Osteocyte (in vitro differentiated cells): ENCODE measurements around the gene BATF. TPM values are rescaled to one million over a fixed set of nuclear protein-coding genes. Genes with fewer than 3 reads are reported as not detected.

Source experiments
- DNase-seq: peaks from one replicate; pipeline ENCODE4 v3.0.0; 2021; ENCODE audit warnings: mixed read lengths; ENCODE audit not compliant: unreplicated experiment; ENCODE audit errors: extremely low spot score
- H3K27ac Mint-ChIP-seq: one replicate; pipeline ENCODE4 v1.8.0; 2021; ENCODE audit warnings: mild to moderate bottlenecking, mixed read lengths; ENCODE audit not compliant: unreplicated experiment
- H3K27me3 Mint-ChIP-seq: one replicate; pipeline ENCODE4 v1.8.0; 2021; ENCODE audit warnings: mixed read lengths; ENCODE audit not compliant: unreplicated experiment
- H3K36me3 Mint-ChIP-seq: one replicate; pipeline ENCODE4 v1.8.0; 2021; ENCODE audit warnings: mixed read lengths; ENCODE audit not compliant: unreplicated experiment
- H3K4me1 Mint-ChIP-seq: one replicate; pipeline ENCODE4 v1.8.0; 2021; ENCODE audit warnings: mixed read lengths; ENCODE audit not compliant: unreplicated experiment
- H3K4me3 Mint-ChIP-seq: one replicate; pipeline ENCODE4 v1.8.0; 2021; ENCODE audit warnings: mild to moderate bottlenecking, moderate library complexity, mixed read lengths; ENCODE audit not compliant: unreplicated experiment
- H3K9me3 Mint-ChIP-seq: one replicate; pipeline ENCODE4 v1.8.0; 2021; ENCODE audit warnings: mixed read lengths; ENCODE audit not compliant: unreplicated experiment
- total RNA-seq: library from RNA; stranded (reverse); gene quantifications from 2 replicates; pipeline ENCODE4 v1.2.1, GENCODE V29; 2021
- TF ChIP-seq, protein P1 (sequence below): fragments of 200-600 bp; sonication (generic); IDR thresholded peaks from 2 replicates; pipeline ENCODE4 v1.5.0; 2021; ENCODE audit warnings: antibody characterized with exemption, mild to moderate bottlenecking, moderate library complexity

Gene BATF
- total RNA-seq, 1 donor from 2014 or later: not detected

DNA sequence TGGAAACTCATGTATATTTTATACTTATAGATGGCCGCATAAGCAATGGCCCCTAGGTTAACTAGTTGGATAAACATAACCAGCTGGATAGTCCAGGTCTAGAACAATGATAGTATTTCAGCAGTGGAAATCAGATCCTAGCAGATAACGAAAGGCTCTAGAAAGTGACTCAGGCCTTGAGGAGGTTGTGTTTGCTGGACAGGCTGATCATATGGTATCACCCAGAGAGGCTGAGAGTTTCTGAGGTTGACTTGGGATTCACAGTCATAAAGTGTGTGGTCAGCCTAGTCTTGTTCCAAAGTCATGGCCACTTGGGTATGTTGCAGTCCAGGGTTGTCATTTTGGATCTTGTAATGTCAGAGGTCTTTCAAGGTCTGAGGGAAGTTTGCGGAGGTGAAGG, 73.0 kb downstream of the BATF start:
- peaks cover 4% of the 10 kb centered on the region for H3K9me3 Mint-ChIP-seq
- no peak for DNase-seq
- TF ChIP-seq, protein P1, sequence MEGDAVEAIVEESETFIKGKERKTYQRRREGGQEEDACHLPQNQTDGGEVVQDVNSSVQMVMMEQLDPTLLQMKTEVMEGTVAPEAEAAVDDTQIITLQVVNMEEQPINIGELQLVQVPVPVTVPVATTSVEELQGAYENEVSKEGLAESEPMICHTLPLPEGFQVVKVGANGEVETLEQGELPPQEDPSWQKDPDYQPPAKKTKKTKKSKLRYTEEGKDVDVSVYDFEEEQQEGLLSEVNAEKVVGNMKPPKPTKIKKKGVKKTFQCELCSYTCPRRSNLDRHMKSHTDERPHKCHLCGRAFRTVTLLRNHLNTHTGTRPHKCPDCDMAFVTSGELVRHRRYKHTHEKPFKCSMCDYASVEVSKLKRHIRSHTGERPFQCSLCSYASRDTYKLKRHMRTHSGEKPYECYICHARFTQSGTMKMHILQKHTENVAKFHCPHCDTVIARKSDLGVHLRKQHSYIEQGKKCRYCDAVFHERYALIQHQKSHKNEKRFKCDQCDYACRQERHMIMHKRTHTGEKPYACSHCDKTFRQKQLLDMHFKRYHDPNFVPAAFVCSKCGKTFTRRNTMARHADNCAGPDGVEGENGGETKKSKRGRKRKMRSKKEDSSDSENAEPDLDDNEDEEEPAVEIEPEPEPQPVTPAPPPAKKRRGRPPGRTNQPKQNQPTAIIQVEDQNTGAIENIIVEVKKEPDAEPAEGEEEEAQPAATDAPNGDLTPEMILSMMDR: no peak
- H3K36me3 Mint-ChIP-seq: peaks cover 3% of the 10 kb centered on the region
- no peak overlapping the region for H3K4me3 Mint-ChIP-seq
- no peaks in the 10 kb centered on the region for H3K4me1 Mint-ChIP-seq
- H3K27me3 Mint-ChIP-seq: peaks cover 41% of the 10 kb centered on the region
- no peak overlapping the region for H3K27ac Mint-ChIP-seq

Other genes starting within 250 kb of the BATF start
- 438 and 598 TPM in 2 replicates for gene FOS, start 243.6 kb upstream of the BATF start, total RNA-seq
- gene JDP2, start 94.4 kb upstream of the BATF start, total RNA-seq: 53.3 and 57.1 TPM in 2 replicates
- 0.94 and 1.2 TPM in 2 replicates for gene FLVCR2, start 56.2 kb downstream of the BATF start, total RNA-seq
- 19.1 and 19.6 TPM in 2 replicates for gene ERG28, start 138.4 kb downstream of the BATF start, total RNA-seq
- gene TTLL5, start 138.8 kb downstream of the BATF start, total RNA-seq: 36.3 and 37.3 TPM in 2 replicates